ENCODE results near the gene OR5B2. TPM values are rescaled to one million over a fixed set of nuclear protein-coding genes. Genes with fewer than 3 reads are reported as not detected.

OR5B2 gene
- total RNA-seq, 1 experiment from 2014 or later = not detected

DNA sequence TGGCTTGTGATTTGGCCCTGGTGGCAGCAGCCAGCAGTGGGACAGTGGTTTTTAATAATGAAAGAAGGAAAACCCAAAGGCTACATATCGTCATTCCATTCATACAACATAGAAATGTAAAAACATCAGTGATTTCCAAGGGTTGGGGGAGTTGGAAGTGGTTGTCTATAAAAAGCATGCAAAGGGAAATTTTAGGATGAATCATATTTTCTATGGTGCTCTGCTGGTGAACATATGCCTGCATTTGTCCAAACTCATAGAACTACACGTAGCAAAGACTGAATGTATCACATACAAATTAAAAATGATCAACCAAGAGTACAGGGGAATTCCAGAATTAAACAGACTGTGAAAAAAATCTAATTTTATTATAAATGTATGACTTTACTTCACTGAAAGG, 32.3 kb downstream of the OR5B2 start:
- Histone ChIP-seq H2AK5ac (ENCODE audit: insufficient read length, low read length) (no peak overlapping the region), H3K4ac (ENCODE audit: low read depth, low read length) (no peak overlapping the region), H3K79me2 (ENCODE audit: insufficient read depth, low read length) (no peaks in the 10 kb centered on the region), H2BK20ac (ENCODE audit: low read depth, low read length, poor library complexity, severe bottlenecking) (no peak overlapping the region), H2BK5ac (ENCODE audit: insufficient read length, low read length) (no peak overlapping the region), H2BK120ac (ENCODE audit: low read depth, low read length, poor library complexity, severe bottlenecking) (no peak overlapping the region), H4K8ac (replicated peaks; ENCODE audit: insufficient read length, low read depth, low read length) (no peak overlapping the region), H3K4me1 (ENCODE audit: insufficient read depth, low read length) (no peaks in the 10 kb centered on the region), H2AFZ (ENCODE audit: low read length) (no peak overlapping the region), H3K9ac (ENCODE audit: extremely low read depth, insufficient read length, low read length) (no peak overlapping the region), H2BK15ac (ENCODE audit: low read depth, low read length) (no peak overlapping the region), H3K9me3 (ENCODE audit: control insufficient read depth, low read depth, low read length) (no peaks in the 10 kb centered on the region), H3T11ph (ENCODE audit: low read length) (no peak overlapping the region), H3K27me3 (ENCODE audit: insufficient read depth, low read length) (no peaks in the 10 kb centered on the region), H3K4me2 (ENCODE audit: insufficient read depth, insufficient read length, low read length) (no peak overlapping the region), H3K23me2 (ENCODE audit: insufficient read length, low read depth, low read length, poor library complexity, severe bottlenecking) (no peaks in the 10 kb centered on the region), H3K79me1 (ENCODE audit: insufficient read depth, low read depth, low read length, poor library complexity, severe bottlenecking) (no peaks in the 10 kb centered on the region), H3K23ac (ENCODE audit: insufficient read length, low read depth, low read length) (no peak overlapping the region), H3K18ac (ENCODE audit: insufficient read length, low read depth, low read length) (no peak overlapping the region), H4K20me1 (ENCODE audit: control insufficient read depth, insufficient read depth, insufficient read length) (no peaks in the 10 kb centered on the region), H4K91ac (ENCODE audit: insufficient read length, low read depth, low read length) (no peak overlapping the region), H3K56ac (ENCODE audit: insufficient read length, low read depth, low read length) (no peak overlapping the region), H4K5ac (ENCODE audit: insufficient read length, low read depth, low read length) (no peak overlapping the region), H2BK12ac (ENCODE audit: insufficient read length, low read depth, low read length) (no peak overlapping the region), H3K14ac (ENCODE audit: insufficient read depth, low read length) (no peak overlapping the region), H3K27ac (ENCODE audit: insufficient read length, low read depth, low read length) (no peak overlapping the region)
- Mint-ChIP-seq H3K9me3 (peaks cover 16 to 23% of the 10 kb centered on the region in 2 experiments), H3K36me3 (ENCODE audit: insufficient read depth in 1 of 3, low read depth in 3 of 3) (peaks cover 4 to 11% (median 6%) of the 10 kb centered on the region in 3 experiments; a peak in 4 of 7 replicates), H3K27ac (no peak overlapping the region), H3K27me3 (ENCODE audit: low read depth) (no peaks in the 10 kb centered on the region), H3K4me3 (no peak overlapping the region), H3K4me1 (0 out of 4 replicates have a peak, but pooled peaks cover 0 to 2% of the 10 kb centered on the region in 2 experiments)
- TF ChIP-seq, protein P1, sequence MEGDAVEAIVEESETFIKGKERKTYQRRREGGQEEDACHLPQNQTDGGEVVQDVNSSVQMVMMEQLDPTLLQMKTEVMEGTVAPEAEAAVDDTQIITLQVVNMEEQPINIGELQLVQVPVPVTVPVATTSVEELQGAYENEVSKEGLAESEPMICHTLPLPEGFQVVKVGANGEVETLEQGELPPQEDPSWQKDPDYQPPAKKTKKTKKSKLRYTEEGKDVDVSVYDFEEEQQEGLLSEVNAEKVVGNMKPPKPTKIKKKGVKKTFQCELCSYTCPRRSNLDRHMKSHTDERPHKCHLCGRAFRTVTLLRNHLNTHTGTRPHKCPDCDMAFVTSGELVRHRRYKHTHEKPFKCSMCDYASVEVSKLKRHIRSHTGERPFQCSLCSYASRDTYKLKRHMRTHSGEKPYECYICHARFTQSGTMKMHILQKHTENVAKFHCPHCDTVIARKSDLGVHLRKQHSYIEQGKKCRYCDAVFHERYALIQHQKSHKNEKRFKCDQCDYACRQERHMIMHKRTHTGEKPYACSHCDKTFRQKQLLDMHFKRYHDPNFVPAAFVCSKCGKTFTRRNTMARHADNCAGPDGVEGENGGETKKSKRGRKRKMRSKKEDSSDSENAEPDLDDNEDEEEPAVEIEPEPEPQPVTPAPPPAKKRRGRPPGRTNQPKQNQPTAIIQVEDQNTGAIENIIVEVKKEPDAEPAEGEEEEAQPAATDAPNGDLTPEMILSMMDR (conservative IDR thresholded peaks at IDR 0.05) = no peak
- no peak for DNase-seq
- WGBS (ENCODE audit: extremely low coverage, insufficient read length, low lambda C conversion rate) = no CpG with 5 or more reads among the region's 2 CpGs
